Pancreas (tissue), 10 donors: ENCODE data around the gene IL34. TPM values are rescaled to one million over a fixed set of nuclear protein-coding genes. Genes with fewer than 3 reads are reported as not detected.
A peak's percentile ranks its signal among the peaks of the same experiment; 100 is the strongest.

ENCODE experiments used
- ATAC-seq, 4 donors: fragments of 200-7000 bp; cut with Tn5 transposase; one replicate each; pipeline versions ENCODE4 v1.8.0 to v1.9.1; 2020; ENCODE audit warnings: mild to moderate bottlenecking in 4 of 4, moderate library complexity in 4 of 4
- DNase-seq, 6 donors: peaks; one replicate each; pipeline ENCODE4 v3.0.0-alpha.2; 2020
- FAIRE-seq: peaks from 2 replicates; lab custom pipeline; 2012; peaks lifted over from hg19 to GRCh38; lab: Jason Lieb, UNC
- H3K27ac ChIP-seq, 4 donors: fragments of 200-600 bp; sonication (generic); 1 replicate in 3 of 4; 2 replicates in 1 of 4; pipeline versions ENCODE4 v1.5.0 to v1.8.0; 2020
- H3K27me3 ChIP-seq, 4 donors: fragments of 200-600 bp; one replicate each; pipeline ENCODE4 v1.8.0; 2021
- H3K36me3 ChIP-seq, 3 donors: fragments of 200-600 bp; sonication (generic) in 1 of 3; one replicate each; pipeline versions ENCODE4 v1.5.0 to v1.8.0; 2020 to 2021
- H3K4me1 ChIP-seq, 3 donors: fragments of 200-600 bp; one replicate each; pipeline ENCODE4 v1.8.0; 2021
- H3K4me3 ChIP-seq, 4 donors: fragments of 200-600 bp; sonication (generic) in 2 of 4; one replicate each; pipeline versions ENCODE4 v1.5.0 to v1.8.0; 2020 to 2021
- H3K9me3 ChIP-seq, 4 donors: fragments of 200-600 bp; one replicate each; pipeline ENCODE4 v1.8.0; 2021
- CTCF ChIP-seq, 4 donors: fragments of 200-600 bp; sonication (generic) in 3 of 4; IDR thresholded peaks; one replicate each; pipeline versions ENCODE4 v1.5.0 to v1.8.0; 2021; ENCODE audit warnings: antibody characterized with exemption in 4 of 4
- WGBS, 2 donors: extraction: QIAGEN DNeasy Blood & Tissue Kit; methylation state at CpG; one replicate each; pipeline ENCODE4 v1.1.7; 2013; 5-methylcytosine and 5-hydroxymethylcytosine counted together
- intact Hi-C, 3 donors: fragments of 100-400 bp; cut with DNase I; formaldehyde crosslinking; loops; one replicate each; pipeline versions ENCODE4 v1.11.1 to v1.14.2; 2022
- polyA plus RNA-seq, 2 donors: library from polyadenylated mRNA; stranded (reverse); fragments of 200-250 nt; gene quantifications; one replicate each; pipeline ENCODE4 v1.2.3, GENCODE V29; 2013
- total RNA-seq, 6 donors: library from RNA; stranded (reverse); fragmentation: NEBNext Ultra II Directional in 4 of 6; extraction: Animal tissue kit (Norgen Biotek cat#: 25700) in 4 of 6; gene quantifications; one replicate each; pipeline versions ENCODE4 v1.2.1 to v1.2.4, GENCODE V29; 2021 to 2023
- donor health status: healthy with polysubstance abuse.
- donor health status: DM: no; HTN: no; CAD: no; lungs with moderate emphysema.
- donor health status: DM: no; HTN: no; CAD: no.
- donor health status: control.
- donor health status: control.
- donor health status: Bipolar disorder and iron deficiency.
- donor health status: DM: yes; HTN: yes; CAD: no.
- donor health status: DM: no; HTN: no; CAD: no.
- donor health status: DM: no; HTN: no; CAD: no.
- donor health status: DM: yes; HTN: yes; CAD: no.

The IL34 gene
- total and polyA plus RNA-seq, 8 donors, result 0.51 to 3.9 (median 1.7) TPM

GRCh38 chr16:70675851-70676513, 29.6 kb downstream of the IL34 start:
- H3K4me1 ChIP-seq, result no peaks in the 10 kb centered on the region
- FAIRE-seq (no peak), ATAC-seq (no peak), DNase-seq (peak in 1 of 6 donors; percentile 37)
- no peak overlapping the region for H3K4me3 ChIP-seq
- intact Hi-C loops, result no loop called here
- H3K27me3 ChIP-seq, result no peaks in the 10 kb centered on the region
- WGBS, 2 donors, result 84 to 93% methylated on average over 7 of the region's 7 CpGs
- no peaks in the 10 kb centered on the region for H3K9me3 ChIP-seq
- no peak for TF ChIP-seq CTCF (IDR thresholded peaks at IDR 0.05)
- peaks cover 0 to 8% (median 7%) of the 10 kb centered on the region in 3 donors for H3K36me3 ChIP-seq
- H3K27ac ChIP-seq, result no peak overlapping the region

- ATAC-seq (no peak), FAIRE-seq (no peak), DNase-seq (peak in 1 of 6 donors; percentile 50)
- H3K4me3 ChIP-seq, result no peak overlapping the region
- H3K27me3 ChIP-seq, result no peaks in the 10 kb centered on the region
- no peak overlapping the region for H3K27ac ChIP-seq
- 84 to 91% methylated on average over 14 of the region's 14 CpGs for WGBS, 2 donors
- intact Hi-C loops, result no loop called here
- peaks cover 0 to 4% (median 0%) of the 10 kb centered on the region in 3 donors for H3K4me1 ChIP-seq
- H3K36me3 ChIP-seq, result peaks cover 0 to 7% (median 5%) of the 10 kb centered on the region in 3 donors
- H3K9me3 ChIP-seq, result no peaks in the 10 kb centered on the region
- no peak for TF ChIP-seq CTCF (IDR thresholded peaks at IDR 0.05)
Measured at GRCh38 chr16:70676675-70677498, 30.5 kb downstream of the IL34 start.

GRCh38 chr16:70677499-70678120, 31.3 kb downstream of the IL34 start:
- DNase-seq (peak in 1 of 6 donors; percentile 50), ATAC-seq (no peak), FAIRE-seq (no peak)
- Histone ChIP-seq H3K27me3 (no peaks in the 10 kb centered on the region), H3K4me3 (no peak overlapping the region), H3K4me1 (peaks cover 0 to 4% (median 0%) of the 10 kb centered on the region in 3 donors), H3K9me3 (no peaks in the 10 kb centered on the region), H3K36me3 (peaks cover 0 to 7% (median 5%) of the 10 kb centered on the region in 3 donors), H3K27ac (no peak overlapping the region)
- no peak for TF ChIP-seq CTCF (IDR thresholded peaks at IDR 0.05)
- intact Hi-C loops, result no loop called here
- 90 to 93% methylated on average over 15 of the region's 15 CpGs for WGBS, 2 donors

GRCh38 chr16:70678121-70678897, 31.9 kb downstream of the IL34 start:
- no peak for ATAC-seq
- Histone ChIP-seq H3K27ac (no peak overlapping the region), H3K9me3 (no peaks in the 10 kb centered on the region), H3K4me1 (peaks cover 0 to 4% (median 0%) of the 10 kb centered on the region in 3 donors), H3K27me3 (no peaks in the 10 kb centered on the region), H3K36me3 (peaks cover 0 to 5% (median 4%) of the 10 kb centered on the region in 3 donors), H3K4me3 (no peak overlapping the region)
- 93 to 95% methylated on average over 22 of the region's 22 CpGs for WGBS, 2 donors
- no peak for TF ChIP-seq CTCF (IDR thresholded peaks at IDR 0.05)
- DNase-seq, result peak in 2 of 6 donors; percentile 24 to 71
- no peak for FAIRE-seq
- intact Hi-C loops, result no loop called here
